GM19043 (cell line): ENCODE results near the gene FXYD1.

ENCODE experiments used
- ATAC-seq: cut with Tn5 transposase; IDR thresholded peaks from one replicate; pipeline ENCODE4 v1.9.1; 2021; ENCODE audit warnings: low read depth; ENCODE audit not compliant: unreplicated experiment

The FXYD1 gene

DNA sequence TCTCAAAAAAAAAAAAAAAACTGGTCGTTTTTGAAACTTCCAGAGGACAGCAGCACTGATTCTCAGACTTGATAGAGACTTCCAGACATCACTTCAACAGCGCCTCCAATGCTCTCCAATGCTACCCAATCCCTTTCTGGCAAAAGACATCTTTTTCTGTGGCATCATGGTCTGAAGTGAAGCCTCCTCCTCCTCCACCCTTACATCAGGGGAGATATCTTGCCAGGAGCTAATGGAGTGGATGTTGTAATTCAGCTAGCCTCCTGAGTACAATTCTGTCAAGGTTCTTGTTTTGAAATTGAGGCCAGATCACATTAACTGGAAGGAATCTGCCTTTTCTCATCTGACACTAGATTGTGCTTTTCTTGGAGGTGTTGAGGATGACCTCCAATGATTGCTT, 40.1 kb downstream of the FXYD1 start:
- ATAC-seq = no peak

DNA sequence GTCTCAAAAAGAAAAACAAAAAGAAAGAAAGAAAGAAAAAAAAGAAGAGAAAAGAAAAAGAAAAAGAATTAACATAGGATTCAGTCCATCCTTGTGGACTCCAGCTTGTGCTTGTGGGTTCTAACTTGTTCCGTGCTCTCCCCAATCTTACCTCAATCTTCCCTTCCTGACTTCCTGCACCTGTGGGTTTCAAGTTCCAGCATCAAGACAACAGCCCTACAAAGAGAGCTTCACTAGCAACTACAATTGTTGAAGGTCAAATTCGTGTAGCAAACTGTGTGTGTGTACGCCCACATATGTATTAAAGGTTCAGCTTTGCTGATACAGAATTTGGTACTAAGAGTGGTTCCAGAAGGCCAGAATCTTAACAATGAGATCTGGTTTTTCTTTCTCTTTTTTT, 41.2 kb downstream of the FXYD1 start:
- ATAC-seq = no peak

DNA sequence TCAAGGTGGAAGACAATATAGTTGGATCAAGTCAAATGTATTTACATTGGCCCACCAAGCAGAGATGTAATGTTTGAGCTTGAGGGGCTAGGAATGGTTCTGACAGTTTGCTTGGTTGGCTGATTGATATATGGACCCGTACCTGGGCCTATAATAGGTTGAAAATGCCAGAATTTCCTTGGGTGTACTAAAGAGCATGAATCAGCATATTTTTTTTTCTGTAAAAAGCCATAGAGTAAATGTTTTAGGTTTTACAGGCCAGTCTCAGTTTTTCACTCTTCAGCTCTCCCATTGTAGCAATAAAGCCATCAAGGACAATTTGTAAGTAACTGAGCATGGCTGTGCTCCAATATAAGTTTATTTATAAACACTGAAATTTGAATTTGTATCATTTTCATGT, 42.8 kb downstream of the FXYD1 start:
- ATAC-seq = no peak

GRCh38 chr19:35184267-35184666, 45.6 kb downstream of the FXYD1 start:
- no peak for ATAC-seq

DNA sequence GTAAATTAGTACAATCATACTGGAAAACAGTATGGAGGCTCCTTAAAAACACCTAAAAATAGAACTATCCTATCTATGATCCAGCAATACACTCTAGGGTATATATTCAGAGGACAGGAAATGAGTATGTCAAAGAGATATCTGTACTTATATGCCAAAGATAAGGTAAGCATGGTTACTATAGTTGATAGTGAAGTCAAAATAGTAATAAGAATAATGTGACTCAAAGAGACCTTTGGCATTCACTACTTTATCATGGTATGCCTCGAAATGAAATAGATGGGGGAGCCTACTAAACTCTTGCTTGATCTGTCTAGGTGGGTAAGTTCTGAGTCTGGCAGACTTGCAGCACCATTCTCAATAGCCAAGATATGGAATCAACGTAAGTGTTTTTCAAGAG, 46.3 kb downstream of the FXYD1 start:
- no peak for ATAC-seq
